Measurements from ENCODE around the gene TRAPPC12. TPM values are rescaled to one million over a fixed set of nuclear protein-coding genes. Genes with fewer than 3 reads are reported as not detected.
A peak's percentile ranks its signal among the peaks of the same experiment; 100 is the strongest.

Gene TRAPPC12
- total RNA-seq, 1 donor from 2014 or later: 89.7 TPM

GRCh38 chr2:3503046-3503445 lies 123.6 kb downstream of the TRAPPC12 start:
- H3K27ac Mint-ChIP-seq (ENCODE audit: unreplicated experiment): no peak overlapping the region
- peaks cover 4% of the 10 kb centered on the region for H3K4me1 Mint-ChIP-seq (ENCODE audit: unreplicated experiment)
- H3K4me3 Mint-ChIP-seq (ENCODE audit: unreplicated experiment): no peak overlapping the region
- peaks cover 53% of the 10 kb centered on the region for H3K36me3 Mint-ChIP-seq (ENCODE audit: unreplicated experiment)
- TF ChIP-seq CTCF (IDR thresholded peaks at IDR 0.05): no peak
- no peaks in the 10 kb centered on the region for H3K9me3 Mint-ChIP-seq (ENCODE audit: unreplicated experiment)
- DNase-seq (ENCODE audit: extremely low spot score, unreplicated experiment): no peak
- H3K27me3 Mint-ChIP-seq (ENCODE audit: unreplicated experiment): no peaks in the 10 kb centered on the region

- TF ChIP-seq CTCF (IDR thresholded peaks at IDR 0.05): no peak
- peaks cover 52% of the 10 kb centered on the region for H3K36me3 Mint-ChIP-seq (ENCODE audit: unreplicated experiment)
- H3K4me1 Mint-ChIP-seq (ENCODE audit: unreplicated experiment): peaks cover 4% of the 10 kb centered on the region
- no peaks in the 10 kb centered on the region for H3K9me3 Mint-ChIP-seq (ENCODE audit: unreplicated experiment)
- no peak for DNase-seq (ENCODE audit: extremely low spot score, unreplicated experiment)
- no peak overlapping the region for H3K4me3 Mint-ChIP-seq (ENCODE audit: unreplicated experiment)
- H3K27me3 Mint-ChIP-seq (ENCODE audit: unreplicated experiment): no peaks in the 10 kb centered on the region
- no peak overlapping the region for H3K27ac Mint-ChIP-seq (ENCODE audit: unreplicated experiment)
These were observed 124.0 kb downstream of the TRAPPC12 start for GRCh38 chr2:3503483-3503882.

- no peak for TF ChIP-seq CTCF (IDR thresholded peaks at IDR 0.05)
- Mint-ChIP-seq H3K27ac (ENCODE audit: unreplicated experiment) (no peak overlapping the region), H3K4me1 (ENCODE audit: unreplicated experiment) (peaks cover 4% of the 10 kb centered on the region), H3K36me3 (ENCODE audit: unreplicated experiment) (peaks cover 49% of the 10 kb centered on the region), H3K27me3 (ENCODE audit: unreplicated experiment) (no peaks in the 10 kb centered on the region), H3K4me3 (ENCODE audit: unreplicated experiment) (no peak overlapping the region), H3K9me3 (ENCODE audit: unreplicated experiment) (no peaks in the 10 kb centered on the region)
- no peak for DNase-seq (ENCODE audit: extremely low spot score, unreplicated experiment)
These were observed 125.2 kb downstream of the TRAPPC12 start for GRCh38 chr2:3504741-3505140.

- Mint-ChIP-seq H3K27me3 (ENCODE audit: unreplicated experiment) (no peaks in the 10 kb centered on the region), H3K4me1 (ENCODE audit: unreplicated experiment) (peaks cover 4% of the 10 kb centered on the region), H3K4me3 (ENCODE audit: unreplicated experiment) (no peak overlapping the region), H3K27ac (ENCODE audit: unreplicated experiment) (peak overlapping the region; percentile 51), H3K36me3 (ENCODE audit: unreplicated experiment) (peaks cover 48% of the 10 kb centered on the region), H3K9me3 (ENCODE audit: unreplicated experiment) (no peaks in the 10 kb centered on the region)
- peak; percentile 53 for DNase-seq (ENCODE audit: extremely low spot score, unreplicated experiment)
- no peak for TF ChIP-seq CTCF (IDR thresholded peaks at IDR 0.05)
These were observed 126.3 kb downstream of the TRAPPC12 start for GRCh38 chr2:3505771-3506170.

- TF ChIP-seq CTCF (IDR thresholded peaks at IDR 0.05): no peak
- no peak for DNase-seq (ENCODE audit: extremely low spot score, unreplicated experiment)
- no peaks in the 10 kb centered on the region for H3K4me1 Mint-ChIP-seq (ENCODE audit: unreplicated experiment)
- H3K36me3 Mint-ChIP-seq (ENCODE audit: unreplicated experiment): peaks cover 51% of the 10 kb centered on the region
- H3K4me3 Mint-ChIP-seq (ENCODE audit: unreplicated experiment): no peak overlapping the region
- peaks cover 4% of the 10 kb centered on the region for H3K9me3 Mint-ChIP-seq (ENCODE audit: unreplicated experiment)
- no peaks in the 10 kb centered on the region for H3K27me3 Mint-ChIP-seq (ENCODE audit: unreplicated experiment)
- H3K27ac Mint-ChIP-seq (ENCODE audit: unreplicated experiment): no peak overlapping the region
These were observed 132.6 kb downstream of the TRAPPC12 start for GRCh38 chr2:3512086-3512485.

Data from osteocyte (in vitro differentiated cells).